ENCODE measurements around the gene GMEB2.
"Not testable (repeated sequence)": the region's sequence is repeated elsewhere in the genome, so short reads cannot be mapped to it uniquely, and the experiment has no call there.

GMEB2 gene

GRCh38 chr20:63560333-63560805 lies 66.5 kb downstream of the GMEB2 start:
- no peak for DNase-seq (ENCODE audit: low spot score)

GRCh38 chr20:63559485-63560332 lies 67.2 kb downstream of the GMEB2 start:
- not testable (repeated sequence) for DNase-seq (ENCODE audit: low spot score)

- DNase-seq (ENCODE audit: low spot score), result no peak
Measured at GRCh38 chr20:63558804-63559484, 68.0 kb downstream of the GMEB2 start.

- DNase-seq (ENCODE audit: low spot score), result no peak
Measured at GRCh38 chr20:63557481-63557891, 69.4 kb downstream of the GMEB2 start.

- peak; percentile 72 for DNase-seq (ENCODE audit: low spot score)
Measured at GRCh38 chr20:63556873-63557478, 69.9 kb downstream of the GMEB2 start.

- DNase-seq (ENCODE audit: low spot score), result no peak
Measured at GRCh38 chr20:63555661-63556381, 71.1 kb downstream of the GMEB2 start.

- DNase-seq (ENCODE audit: low spot score), result no peak
Measured at GRCh38 chr20:63554361-63555278, 72.3 kb downstream of the GMEB2 start.

- DNase-seq (ENCODE audit: low spot score), result peak; percentile 84
Measured at GRCh38 chr20:63553933-63554290, 73.0 kb downstream of the GMEB2 start, which contains the start of gene FNDC11. TSS of gene FNDC11 (plus strand) at chr20:63554159. CDS start at chr20:63555664, 1,505 bp downstream.

GRCh38 chr20:63553251-63553932 lies 73.5 kb downstream of the GMEB2 start:
- peak; percentile 98 for DNase-seq (ENCODE audit: low spot score)

- no peak for DNase-seq (ENCODE audit: low spot score)
Measured at GRCh38 chr20:63552481-63553249, 74.2 kb downstream of the GMEB2 start.

GRCh38 chr20:63551068-63551467 lies 75.8 kb downstream of the GMEB2 start:
- no peak for DNase-seq (ENCODE audit: low spot score)

GRCh38 chr20:63549679-63550282 lies 77.1 kb downstream of the GMEB2 start:
- no peak for DNase-seq (ENCODE audit: low spot score)

GRCh38 chr20:63549019-63549418 lies 77.9 kb downstream of the GMEB2 start:
- DNase-seq (ENCODE audit: low spot score), result no peak

GRCh38 chr20:63548542-63548941 lies 78.4 kb downstream of the GMEB2 start:
- no peak for DNase-seq (ENCODE audit: low spot score)

GRCh38 chr20:63547725-63548480 lies 79.0 kb downstream of the GMEB2 start, which contains the start of gene SRMS:
TSS of gene SRMS (minus strand) at chr20:63547749. CDS start at chr20:63547463, 286 bp downstream.
- DNase-seq (ENCODE audit: low spot score), result no peak

- DNase-seq (ENCODE audit: low spot score), result no peak
Measured at GRCh38 chr20:63546956-63547724, 79.8 kb downstream of the GMEB2 start.

- DNase-seq (ENCODE audit: low spot score), result no peak
Measured at GRCh38 chr20:63546256-63546955, 80.5 kb downstream of the GMEB2 start.
